ENCODE measurements around the gene SENP5.
"Not testable (repeated sequence)": the region's sequence is repeated elsewhere in the genome, so short reads cannot be mapped to it uniquely, and the experiment has no call there.

SENP5 gene

DNA sequence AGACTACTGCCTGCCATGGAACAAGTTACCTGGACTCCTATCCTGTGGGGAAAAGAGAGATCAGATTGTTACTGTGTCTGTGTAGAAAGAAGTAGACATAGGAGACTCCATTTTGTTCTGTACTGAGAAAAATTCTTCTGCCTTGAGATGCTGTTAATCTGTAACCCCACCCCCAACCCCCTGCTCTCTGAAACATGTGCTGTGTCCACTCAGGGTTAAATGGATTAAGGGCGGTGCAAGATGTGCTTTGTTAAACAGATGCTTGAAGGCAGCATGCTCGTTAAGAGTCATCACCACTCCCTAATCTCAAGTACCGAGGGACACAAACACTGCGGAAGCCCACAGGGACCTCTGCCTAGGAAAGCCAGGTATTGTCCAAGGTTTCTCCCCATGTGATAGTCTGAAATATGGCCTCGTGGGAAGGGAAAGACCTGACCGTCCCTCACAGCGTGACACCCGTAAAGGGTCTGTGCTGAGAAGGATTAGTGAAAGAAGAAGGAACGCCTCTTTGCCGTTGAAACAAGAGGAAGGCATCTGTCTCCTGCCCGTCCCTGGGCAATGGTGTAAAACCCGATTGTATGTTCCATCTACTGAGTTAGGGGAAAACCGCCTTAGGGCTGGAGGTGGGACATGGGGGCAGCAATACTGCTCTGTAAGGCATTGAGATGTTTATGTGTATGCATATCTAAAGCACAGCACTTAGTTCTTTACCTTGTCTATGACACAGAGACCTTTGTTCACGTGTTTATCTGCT, 76.5 kb downstream of the SENP5 start:
- not testable (repeated sequence) for DNase-seq

GRCh38 chr3:196947136-196947859, 79.6 kb downstream of the SENP5 start:
- no peak for DNase-seq

- DNase-seq = no peak
Observed at GRCh38 chr3:196947860-196948441, 80.2 kb downstream of the SENP5 start.

GRCh38 chr3:196948442-196949284, 80.9 kb downstream of the SENP5 start:
- DNase-seq = no peak

GRCh38 chr3:196949285-196949619, 81.5 kb downstream of the SENP5 start:
- DNase-seq = no peak

DNA sequence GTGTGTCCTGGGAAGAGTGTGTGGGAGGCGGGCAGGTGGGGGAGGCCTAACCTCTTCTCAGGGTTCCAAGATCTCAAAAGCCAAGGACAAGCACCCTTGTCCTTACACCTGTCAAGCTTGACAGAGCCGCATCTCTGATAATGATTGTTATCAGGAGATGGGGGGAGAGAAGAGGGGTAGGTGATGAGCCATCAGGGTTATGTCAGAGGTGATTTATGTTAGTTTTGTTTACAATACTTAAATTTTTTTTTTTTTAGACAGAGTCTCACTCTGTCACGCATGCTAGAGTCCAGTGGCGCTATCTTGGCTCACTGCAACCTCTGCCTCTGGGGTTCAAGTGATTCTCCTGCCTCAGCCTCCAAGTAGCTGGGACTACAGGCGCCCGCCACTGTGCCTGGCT, 82.0 kb downstream of the SENP5 start:
- no peak for DNase-seq

GRCh38 chr3:196951371-196951770, 83.7 kb downstream of the SENP5 start:
- DNase-seq = no peak

DNA sequence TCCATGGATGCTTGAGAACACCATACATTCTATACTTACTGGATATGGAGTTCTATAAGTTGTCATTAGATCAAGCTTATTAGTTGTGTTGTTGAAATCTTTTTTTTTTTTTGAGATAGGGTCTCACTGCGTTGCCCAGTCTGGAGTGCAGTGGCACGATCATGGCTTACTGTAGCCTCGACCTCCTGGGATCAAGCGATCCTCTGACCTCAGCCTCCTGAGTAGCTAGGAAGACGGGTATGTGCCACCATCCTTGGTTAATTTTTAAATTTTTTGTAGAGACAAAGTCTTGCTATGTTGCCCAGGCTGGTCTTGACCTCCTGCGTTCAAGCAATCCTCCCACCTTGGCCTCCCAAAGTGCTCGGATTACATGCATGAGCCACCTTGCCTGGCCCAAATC, 87.1 kb downstream of the SENP5 start:
- DNase-seq = no peak

DNA sequence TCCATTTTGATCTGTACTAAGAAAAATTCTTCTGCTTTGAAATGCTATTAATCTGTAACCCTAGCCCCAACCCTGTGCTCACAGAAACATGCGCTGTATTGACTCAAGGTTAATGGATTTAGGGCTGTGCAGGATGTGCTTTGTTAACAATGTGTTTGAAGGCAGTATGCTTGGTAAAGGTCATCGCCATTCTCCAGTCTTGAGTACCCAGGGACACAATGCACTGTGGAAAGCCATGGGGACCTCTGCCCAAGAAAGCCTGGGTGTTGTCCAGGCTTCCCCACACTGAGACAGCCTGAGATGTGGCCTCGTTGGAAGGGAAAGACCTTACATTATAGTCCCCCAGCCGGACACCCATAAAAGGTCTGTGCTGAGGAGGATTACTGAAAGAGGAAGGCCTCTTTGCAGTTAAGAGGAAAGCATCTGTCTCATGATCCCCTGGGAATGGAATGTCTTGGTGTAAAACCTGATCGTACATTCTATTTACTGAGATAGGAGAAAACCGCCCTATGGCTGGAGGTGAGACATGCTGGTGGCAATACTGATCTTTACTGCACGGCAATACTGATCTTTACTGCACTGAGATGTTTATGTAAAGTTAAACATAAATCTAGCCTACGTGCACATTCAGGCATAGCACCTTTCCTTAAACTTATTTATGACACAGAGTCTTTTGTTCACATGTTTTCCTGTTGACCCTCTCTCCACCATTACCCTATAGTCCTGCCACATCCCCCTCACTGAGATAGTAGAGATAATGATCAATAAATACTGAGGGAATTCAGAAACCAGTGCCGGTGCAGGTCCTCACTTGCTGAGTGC, 94.6 kb downstream of the SENP5 start:
- DNase-seq = no peak

DNA sequence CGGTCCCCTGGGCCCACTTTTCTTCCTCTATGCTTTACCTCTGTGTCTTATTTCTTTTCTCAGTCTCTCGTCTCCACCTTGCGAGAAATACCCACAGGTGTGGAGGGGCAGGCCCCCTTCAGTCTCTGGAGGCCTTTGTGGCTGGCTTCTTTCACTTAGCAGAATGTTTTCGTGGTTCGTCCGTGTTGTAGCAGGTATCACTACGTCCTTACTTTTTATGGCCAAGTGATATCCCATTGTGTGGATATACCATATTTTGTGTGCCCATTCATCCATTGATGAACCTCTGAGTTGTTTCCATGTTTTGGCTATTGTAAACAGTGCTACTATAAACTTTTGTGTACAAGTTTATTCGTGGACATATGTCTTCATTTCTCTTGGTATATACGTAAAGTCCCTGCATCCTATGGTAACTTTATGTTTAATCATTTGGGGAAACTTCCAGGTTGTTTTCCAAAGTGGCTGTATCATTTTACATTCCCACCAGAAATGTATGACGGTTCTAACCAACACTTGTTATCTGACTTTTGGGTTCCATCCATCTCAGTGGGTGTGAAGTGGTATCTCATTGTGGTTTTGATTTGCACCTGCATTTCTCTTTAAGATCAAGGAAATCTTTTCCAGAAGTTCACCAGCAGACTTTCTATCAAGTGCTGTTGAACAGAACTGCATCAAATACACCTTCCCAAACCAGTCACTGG, 95.4 kb downstream of the SENP5 start:
- no peak for DNase-seq

GRCh38 chr3:196963631-196963953, 95.9 kb downstream of the SENP5 start:
- no peak for DNase-seq

GRCh38 chr3:196965112-196965803, 97.5 kb downstream of the SENP5 start:
- no peak for DNase-seq

GRCh38 chr3:196965804-196966173, 98.1 kb downstream of the SENP5 start:
- DNase-seq = no peak

- no peak for DNase-seq
Observed at GRCh38 chr3:196966526-196967401, 99.0 kb downstream of the SENP5 start.

GRCh38 chr3:196967412-196968232, 99.9 kb downstream of the SENP5 start:
- DNase-seq = no peak

GRCh38 chr3:196968233-196969133, 100.8 kb downstream of the SENP5 start, which contains the start of gene PIGZ:
Gene PIGZ, minus strand, starts transcription at chr3:196968833. Its CDS starts 16,802 bp downstream, at chr3:196952031.
- peak; percentile 29 for DNase-seq

DNA sequence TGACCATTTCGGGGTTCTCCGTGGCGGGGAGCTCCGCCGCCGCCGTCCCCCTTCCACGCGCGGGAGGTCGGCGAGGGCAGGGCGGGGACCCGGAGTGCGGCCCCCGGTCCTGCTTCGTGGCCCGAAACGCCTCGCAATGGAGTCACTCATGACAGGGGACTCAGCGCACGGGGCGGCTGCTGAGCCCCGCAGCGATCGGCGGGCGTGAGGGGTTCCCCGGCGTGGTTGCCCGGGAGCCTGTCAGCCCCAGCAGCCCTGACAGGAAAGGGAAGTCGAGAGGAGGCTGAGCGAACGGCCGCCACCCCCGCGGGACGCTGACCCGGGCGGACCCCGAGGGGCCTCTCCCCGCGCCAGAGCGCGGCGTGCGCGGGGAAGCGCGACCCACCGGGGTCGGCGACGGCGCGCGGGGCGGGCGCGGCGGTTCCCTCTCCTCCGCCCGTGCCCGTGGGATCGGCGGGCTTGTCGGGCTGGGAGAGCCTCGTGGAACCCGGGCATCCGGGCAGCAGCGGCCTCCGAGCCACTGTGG, 101.5 kb downstream of the SENP5 start:
- peak; percentile 11 for DNase-seq
